GM20000 (cell line): ENCODE measurements around the gene DNPEP.
A peak's percentile ranks its signal among the peaks of the same experiment; 100 is the strongest.

ENCODE experiments used
- DNase-seq: peaks from one replicate; pipeline ENCODE4 v3.0.0; 2012; ENCODE audit warnings: low spot score
- CTCF ChIP-seq: IDR thresholded peaks from 2 replicates; pipeline ENCODE4 v1.5.1; 2012; ENCODE audit warnings: mild to moderate bottlenecking, control low read depth; ENCODE audit errors: extremely low read depth, missing control alignments

The DNPEP gene

GRCh38 chr2:219404291-219404910 is 16.7 kb upstream of the DNPEP start:
- no peak for DNase-seq
- TF ChIP-seq CTCF: no peak

- TF ChIP-seq CTCF: no peak
- no peak for DNase-seq
Measured at GRCh38 chr2:219403861-219404260, 16.1 kb upstream of the DNPEP start.

- DNase-seq: peak; percentile 76
- peak; percentile 90 for TF ChIP-seq CTCF
Measured at GRCh38 chr2:219402665-219403515, 15.2 kb upstream of the DNPEP start.

- no peak for TF ChIP-seq CTCF
- DNase-seq: no peak
Measured at GRCh38 chr2:219401606-219402005, 13.9 kb upstream of the DNPEP start.

GRCh38 chr2:219400562-219400961 is 12.8 kb upstream of the DNPEP start:
- no peak for DNase-seq
- TF ChIP-seq CTCF: no peak

- no peak for DNase-seq
- TF ChIP-seq CTCF: no peak
Measured at GRCh38 chr2:219399716-219400478, 12.2 kb upstream of the DNPEP start.
